ENCODE measurements around the gene CLEC14A.

CLEC14A gene

DNA sequence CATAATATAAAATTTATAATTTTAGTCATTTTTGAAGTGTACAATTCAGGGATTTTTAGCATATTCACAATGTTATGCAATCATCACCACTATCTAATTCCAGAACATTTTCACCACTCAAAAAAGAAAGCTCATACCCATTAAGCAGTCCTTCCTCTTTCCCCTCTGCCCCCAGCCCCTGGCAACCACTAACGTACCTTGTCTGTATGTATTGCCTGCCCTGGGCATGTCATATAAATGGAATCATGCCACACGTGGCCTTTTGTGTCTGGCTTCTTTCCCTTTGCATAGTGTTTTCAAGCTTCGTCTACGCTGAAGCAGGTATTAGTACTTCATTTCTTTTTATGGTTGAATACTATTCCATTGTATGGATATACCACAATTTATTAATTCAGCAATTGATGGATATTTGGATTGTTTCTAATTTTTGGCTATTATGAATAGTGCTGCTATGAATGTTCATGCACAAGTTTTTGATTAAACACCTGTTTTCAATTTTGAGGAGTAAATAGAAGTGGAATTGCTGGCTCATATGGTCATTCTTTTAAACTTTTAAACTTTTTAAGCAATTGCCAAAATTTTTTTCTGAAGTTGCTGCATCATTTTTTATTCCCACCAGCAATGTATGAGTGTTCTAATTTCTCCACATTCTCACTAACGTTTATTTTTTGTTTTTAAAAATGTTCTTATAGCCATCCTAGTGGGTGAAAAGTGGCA lies 49.8 kb downstream of the CLEC14A start:
- no peak for DNase-seq

- DNase-seq, result no peak
Measured at GRCh38 chr14:38205119-38205813, 50.6 kb downstream of the CLEC14A start.

DNA sequence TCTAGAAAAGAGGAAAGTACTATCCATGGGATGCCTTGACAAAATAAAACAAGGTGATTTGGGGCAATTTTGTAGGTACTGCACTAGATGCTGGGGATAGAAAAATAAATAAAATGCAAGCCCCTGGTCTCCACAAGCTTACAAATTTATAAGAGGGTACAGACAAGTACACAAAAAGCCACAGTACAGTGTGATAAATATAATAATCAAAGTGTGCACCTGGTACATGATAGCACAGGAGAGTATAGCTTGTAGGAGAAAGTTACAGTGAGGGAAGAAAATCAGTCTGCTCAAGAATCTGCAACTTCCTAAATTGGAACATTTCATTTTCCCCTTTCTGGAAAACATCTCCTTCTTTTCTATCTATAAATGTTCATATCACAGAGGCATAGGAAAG lies 51.2 kb downstream of the CLEC14A start:
- no peak for DNase-seq
